Caco-2 (cell line): ENCODE measurements around the gene TEAD1. TPM values are rescaled to one million over a fixed set of nuclear protein-coding genes. Genes with fewer than 3 reads are reported as not detected.

Experiments used
- BruUV-seq: library from RNA; stranded (reverse); fragments of 400-500 nt; replicated peaks from 2 replicates; lab custom pipeline; 2021; lab: Mats Ljungman, UMichigan
- CTCF ChIA-PET: fragments of 300-600 bp; sonication (Branson Sonifier 250); formaldehyde crosslinking; loops from one replicate; lab custom pipeline; 2022; ENCODE audit warnings: antibody characterized with exemption; lab: Charles Lee
- POLR2A ChIA-PET: fragments of 300-600 bp; sonication (Branson Sonifier 250); formaldehyde crosslinking; loops from one replicate; lab custom pipeline; 2022; ENCODE audit warnings: antibody characterized with exemption; lab: Charles Lee
- DNase-seq, 2 experiments: peaks; one replicate each; pipeline versions ENCODE4 v3.0.0 to v3.0.0-alpha.2; 2020 to 2022
- H3K27me3 ChIP-seq: replicated peaks from 2 replicates; pipeline ENCODE4 v1.6.0; 2011; ENCODE audit warnings: low read length; ENCODE audit not compliant: control insufficient read depth, insufficient read depth
- H3K36me3 ChIP-seq: 2 replicates; pipeline ENCODE4 v1.5.1; 2011; ENCODE audit warnings: low read length; ENCODE audit not compliant: control insufficient read depth, insufficient read depth
- H3K4me1 ChIP-seq: fragments of 250-450 bp; sonication (Bioruptor Pico); 2 replicates; pipeline ENCODE4 v1.5.1; 2020; ENCODE audit warnings: mild to moderate bottlenecking
- H3K4me3 ChIP-seq: 2 replicates; pipeline ENCODE4 v1.5.1; 2011; ENCODE audit warnings: low read depth, mild to moderate bottlenecking, control low read depth, low read length
- H3K9me3 ChIP-seq: fragments of 250-450 bp; sonication (Bioruptor Pico); 2 replicates; pipeline ENCODE4 v1.5.1; 2020; ENCODE audit warnings: mild to moderate bottlenecking, moderate library complexity
- H3K27ac Mint-ChIP-seq: one replicate; pipeline ENCODE4 v1.8.0; 2022; ENCODE audit warnings: mixed read lengths; ENCODE audit not compliant: unreplicated experiment
- H3K27me3 Mint-ChIP-seq: one replicate; pipeline ENCODE4 v1.8.0; 2022; ENCODE audit warnings: mixed read lengths; ENCODE audit not compliant: insufficient read depth, unreplicated experiment
- H3K36me3 Mint-ChIP-seq: one replicate; pipeline ENCODE4 v1.8.0; 2022; ENCODE audit warnings: mild to moderate bottlenecking, mixed read lengths; ENCODE audit not compliant: insufficient read depth, unreplicated experiment
- H3K4me1 Mint-ChIP-seq: one replicate; pipeline ENCODE4 v1.8.0; 2022; ENCODE audit warnings: low read depth, mixed read lengths; ENCODE audit not compliant: unreplicated experiment
- H3K4me3 Mint-ChIP-seq: one replicate; pipeline ENCODE4 v1.8.0; 2022; ENCODE audit warnings: mild to moderate bottlenecking, moderate library complexity, mixed read lengths; ENCODE audit not compliant: unreplicated experiment
- H3K9me3 Mint-ChIP-seq: one replicate; pipeline ENCODE4 v1.8.0; 2022; ENCODE audit warnings: mixed read lengths; ENCODE audit not compliant: unreplicated experiment
- intact Hi-C: fragments of 100-400 bp; cut with micrococcal nuclease; formaldehyde crosslinking; loops from one replicate; pipeline ENCODE4 v1.10.0; 2022; ENCODE audit not compliant: unreplicated experiment
- total RNA-seq: library from RNA; stranded (reverse); gene quantifications from 2 replicates; pipeline ENCODE4 v1.2.3, GENCODE V29; 2022
- TF ChIP-seq, protein P1 (sequence below), 2 experiments: fragments of 200-600 bp in 1 of 2; IDR thresholded peaks; 1 replicate in 1 of 2; 2 replicates in 1 of 2; pipeline versions ENCODE4 v1.5.1 to v1.8.0; 2011 to 2022; ENCODE audit warnings: antibody characterized with exemption in 1 of 2, control low read depth in 1 of 2, inconsistent platforms in 1 of 2, low read depth in 1 of 2, low read length in 1 of 2, mild to moderate bottlenecking in 1 of 2, moderate library complexity in 1 of 2; ENCODE audit not compliant: insufficient read depth in 1 of 2, severe bottlenecking in 1 of 2, unreplicated experiment in 1 of 2

TEAD1 gene
- total RNA-seq, 1 experiment from 2014 or later: 144 TPM

- Mint-ChIP-seq H3K36me3 (peaks cover 14% of the 10 kb centered on the region), H3K27ac (no peak overlapping the region), H3K27me3 (no peaks in the 10 kb centered on the region), H3K4me3 (no peak overlapping the region), H3K9me3 (no peaks in the 10 kb centered on the region), H3K4me1 (peaks cover 16% of the 10 kb centered on the region)
- Histone ChIP-seq H3K9me3 (no peaks in the 10 kb centered on the region), H3K4me1 (peaks cover 46% of the 10 kb centered on the region), H3K4me3 (no peak overlapping the region), H3K27me3 (no peaks in the 10 kb centered on the region), H3K36me3 (no peaks in the 10 kb centered on the region)
- intact Hi-C loops: no loop called here
- BruUV-seq: no TSS peak
- ChIA-PET CTCF (no interaction called here), POLR2A (no interaction called here)
- DNase-seq: no peak
- TF ChIP-seq, protein P1, sequence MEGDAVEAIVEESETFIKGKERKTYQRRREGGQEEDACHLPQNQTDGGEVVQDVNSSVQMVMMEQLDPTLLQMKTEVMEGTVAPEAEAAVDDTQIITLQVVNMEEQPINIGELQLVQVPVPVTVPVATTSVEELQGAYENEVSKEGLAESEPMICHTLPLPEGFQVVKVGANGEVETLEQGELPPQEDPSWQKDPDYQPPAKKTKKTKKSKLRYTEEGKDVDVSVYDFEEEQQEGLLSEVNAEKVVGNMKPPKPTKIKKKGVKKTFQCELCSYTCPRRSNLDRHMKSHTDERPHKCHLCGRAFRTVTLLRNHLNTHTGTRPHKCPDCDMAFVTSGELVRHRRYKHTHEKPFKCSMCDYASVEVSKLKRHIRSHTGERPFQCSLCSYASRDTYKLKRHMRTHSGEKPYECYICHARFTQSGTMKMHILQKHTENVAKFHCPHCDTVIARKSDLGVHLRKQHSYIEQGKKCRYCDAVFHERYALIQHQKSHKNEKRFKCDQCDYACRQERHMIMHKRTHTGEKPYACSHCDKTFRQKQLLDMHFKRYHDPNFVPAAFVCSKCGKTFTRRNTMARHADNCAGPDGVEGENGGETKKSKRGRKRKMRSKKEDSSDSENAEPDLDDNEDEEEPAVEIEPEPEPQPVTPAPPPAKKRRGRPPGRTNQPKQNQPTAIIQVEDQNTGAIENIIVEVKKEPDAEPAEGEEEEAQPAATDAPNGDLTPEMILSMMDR (IDR thresholded peaks at IDR 0.05; ENCODE audit: insufficient read depth in 1 of 2, low read depth in 1 of 2, low read length in 1 of 2, severe bottlenecking in 1 of 2, unreplicated experiment in 1 of 2): no peak
These were observed 118.4 kb downstream of the TEAD1 start for GRCh38 chr11:12792590-12792989.

DNA sequence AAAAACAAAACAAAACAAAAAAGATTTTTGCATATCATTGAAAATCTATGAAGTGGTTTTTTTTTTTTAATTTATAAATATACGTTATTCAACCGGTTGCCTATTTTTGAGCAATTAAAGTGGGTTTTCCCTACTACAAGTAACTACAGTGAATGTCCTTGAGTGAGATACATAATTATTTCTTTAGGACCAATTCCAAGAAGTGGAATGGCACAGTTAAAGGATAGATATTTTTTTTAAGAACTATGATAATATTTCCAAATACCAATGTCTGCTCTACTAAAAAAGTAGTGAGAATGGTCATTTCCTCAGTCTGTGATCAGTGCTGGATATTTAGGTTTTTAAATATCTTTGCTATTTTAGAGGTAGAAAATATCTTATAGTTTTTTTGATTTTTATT, 118.8 kb downstream of the TEAD1 start:
- Mint-ChIP-seq H3K4me1 (peaks cover 20% of the 10 kb centered on the region), H3K4me3 (no peak overlapping the region), H3K36me3 (peaks cover 16% of the 10 kb centered on the region), H3K9me3 (no peaks in the 10 kb centered on the region), H3K27ac (no peak overlapping the region), H3K27me3 (no peaks in the 10 kb centered on the region)
- CTCF ChIA-PET: no interaction called here
- Histone ChIP-seq H3K4me3 (no peak overlapping the region), H3K27me3 (no peaks in the 10 kb centered on the region), H3K4me1 (peaks cover 47% of the 10 kb centered on the region), H3K36me3 (no peaks in the 10 kb centered on the region), H3K9me3 (no peaks in the 10 kb centered on the region)
- no TSS peak for BruUV-seq
- no peak for DNase-seq
- TF ChIP-seq, protein P1 (IDR thresholded peaks at IDR 0.05; ENCODE audit: insufficient read depth in 1 of 2, low read depth in 1 of 2, low read length in 1 of 2, severe bottlenecking in 1 of 2, unreplicated experiment in 1 of 2): no peak
- POLR2A ChIA-PET: no interaction called here
- intact Hi-C loops: no loop called here

DNA sequence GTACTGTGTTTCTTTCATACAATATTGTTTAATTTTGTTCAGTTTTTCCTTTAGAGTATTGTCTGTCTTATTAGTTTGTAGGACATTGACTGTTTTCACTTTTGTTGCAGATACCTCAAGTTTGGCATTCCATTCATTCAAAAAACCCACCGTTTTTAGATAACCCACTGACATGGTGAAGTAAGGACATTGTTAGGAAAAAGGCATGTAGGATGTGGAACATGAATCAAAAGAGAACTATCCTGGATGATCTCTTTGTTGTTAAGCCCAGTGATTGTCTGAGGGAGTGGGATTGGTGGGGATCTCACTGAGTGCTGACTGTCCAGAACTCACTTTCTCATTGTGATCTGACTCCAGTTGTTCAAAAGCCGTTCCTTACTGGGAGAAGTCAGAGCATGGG, 119.3 kb downstream of the TEAD1 start:
- Histone ChIP-seq H3K4me1 (peaks cover 51% of the 10 kb centered on the region), H3K9me3 (no peaks in the 10 kb centered on the region), H3K36me3 (no peaks in the 10 kb centered on the region), H3K4me3 (no peak overlapping the region), H3K27me3 (no peaks in the 10 kb centered on the region)
- peaks cover 16% of the 10 kb centered on the region for H3K36me3 Mint-ChIP-seq
- POLR2A ChIA-PET: no interaction called here
- DNase-seq: no peak
- no peak overlapping the region for H3K4me3 Mint-ChIP-seq
- H3K9me3 Mint-ChIP-seq: no peaks in the 10 kb centered on the region
- no peak overlapping the region for H3K27ac Mint-ChIP-seq
- peaks cover 25% of the 10 kb centered on the region for H3K4me1 Mint-ChIP-seq
- CTCF ChIA-PET: no interaction called here
- intact Hi-C loops: no loop called here
- TF ChIP-seq, protein P1 (IDR thresholded peaks at IDR 0.05; ENCODE audit: insufficient read depth in 1 of 2, low read depth in 1 of 2, low read length in 1 of 2, severe bottlenecking in 1 of 2, unreplicated experiment in 1 of 2): no peak
- no peaks in the 10 kb centered on the region for H3K27me3 Mint-ChIP-seq
- BruUV-seq: no TSS peak
